H1 (cell line): ENCODE data around the gene NRL. TPM values are rescaled to one million over a fixed set of nuclear protein-coding genes. Genes with fewer than 3 reads are reported as not detected.

Experiments used
- CHD1 ChIP-seq: IDR thresholded peaks from 2 replicates; pipeline ENCODE4 v1.6.1; 2012; ENCODE audit warnings: low read depth, low read length, improper control_type of control experiment
- EZH2 ChIP-seq: fragments of 200-600 bp; sonication (generic); IDR thresholded peaks from 2 replicates; pipeline ENCODE4 v1.7.1; 2012; ENCODE audit warnings: low read depth, mild to moderate bottlenecking, moderate library complexity, low read length, inconsistent platforms; ENCODE audit not compliant: severe bottlenecking
- NANOG ChIP-seq: IDR thresholded peaks from 2 replicates; pipeline ENCODE4 v1.6.1; 2011; ENCODE audit warnings: low read length, low read depth, mild to moderate bottlenecking, inconsistent platforms; ENCODE audit not compliant: insufficient read depth, poor library complexity, severe bottlenecking
- NRF1 ChIP-seq: IDR thresholded peaks from 2 replicates; pipeline ENCODE4 v1.6.1; 2011; ENCODE audit warnings: mild to moderate bottlenecking, low read depth, low read length, improper control_type of control experiment
- SP2 ChIP-seq: IDR thresholded peaks from 2 replicates; pipeline ENCODE4 v1.6.1; 2012; ENCODE audit warnings: mild to moderate bottlenecking, low read length, inconsistent platforms
- TAF1 ChIP-seq: IDR thresholded peaks from 2 replicates; pipeline ENCODE4 v1.6.1; 2011; ENCODE audit warnings: mild to moderate bottlenecking, low read depth, low read length
- polyA plus RNA-seq, 7 experiments: library from polyadenylated mRNA; depleted of rRNA in 3 of 7; stranded (reverse) in 5 of 7; unstranded in 2 of 7; fragments of >200 nt in 5 of 7; fragments of 200-250 nt in 2 of 7; gene quantifications; 1 replicate in 5 of 7; 2 replicates in 1 of 7; 4 replicates in 1 of 7; pipeline versions ENCODE4 v1.2.1 to v1.2.3, GENCODE V29; 2011 to 2013; ENCODE audit warnings: missing spikeins in 2 of 7, mixed read lengths in 2 of 7
- total RNA-seq: library from RNA; stranded (reverse); fragmentation: NEBNext Ultra II Directional; extraction: Animal tissue kit (Norgen Biotek cat#: 25700); gene quantifications from 2 replicates; pipeline ENCODE4 v1.2.1, GENCODE V29; 2021
- TF ChIP-seq, protein P1 (sequence below): IDR thresholded peaks from 2 replicates; pipeline ENCODE4 v1.6.1; 2012; ENCODE audit warnings: inconsistent platforms
- TF ChIP-seq, protein P2 (sequence below): IDR thresholded peaks from 2 replicates; pipeline ENCODE4 v1.6.1; 2011; ENCODE audit warnings: low read length, improper control_type of control experiment

Gene NRL
- total and polyA plus RNA-seq, 2 of the 8 experiments (the other 6 are each of a cell fraction or from before 2014, with no cell fraction given) = 1.1 to 2.2 TPM

DNA sequence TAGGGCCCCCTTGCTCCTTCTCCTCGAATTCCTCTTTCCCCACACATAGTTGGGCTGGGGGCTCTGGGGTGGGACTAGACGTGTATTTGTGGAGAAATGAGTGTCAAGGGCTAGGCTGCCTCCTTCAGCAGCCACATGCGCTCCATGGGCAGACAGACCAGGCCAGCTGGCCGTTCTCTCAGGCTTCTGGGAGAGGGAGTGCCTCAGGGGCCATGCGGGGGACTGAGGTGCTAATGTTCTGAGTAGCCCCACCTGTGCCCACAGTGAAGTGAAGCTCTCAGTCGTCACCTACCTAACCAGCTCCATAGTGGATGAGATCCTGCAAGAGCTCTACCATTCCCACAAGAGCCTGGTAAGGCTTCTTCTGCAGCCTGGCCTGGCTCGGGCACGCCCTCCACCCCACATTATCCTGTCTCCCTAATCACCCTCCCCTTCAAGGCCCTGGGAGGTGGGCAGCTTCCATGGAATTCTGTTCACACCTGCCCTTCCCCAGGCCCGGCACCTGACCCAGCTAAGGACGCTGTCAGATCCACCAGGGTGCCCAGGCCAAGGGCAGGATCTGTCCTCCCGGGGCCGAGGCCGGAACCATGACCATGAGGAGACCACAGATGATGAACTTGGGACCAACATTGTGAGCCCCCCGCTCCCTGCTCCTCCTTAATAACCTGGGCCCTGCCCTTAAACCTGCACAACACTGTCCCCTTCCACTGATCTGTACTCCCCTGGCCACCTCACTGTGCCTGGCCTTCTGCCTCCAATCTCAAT, 52.4 kb downstream of the NRL start (continued):
- TF ChIP-seq CHD1 (no peak), SP2 (no peak), EZH2 (no peak), NANOG (no peak), NRF1 (no peak), TAF1 (no peak)
- TF ChIP-seq, protein P1, sequence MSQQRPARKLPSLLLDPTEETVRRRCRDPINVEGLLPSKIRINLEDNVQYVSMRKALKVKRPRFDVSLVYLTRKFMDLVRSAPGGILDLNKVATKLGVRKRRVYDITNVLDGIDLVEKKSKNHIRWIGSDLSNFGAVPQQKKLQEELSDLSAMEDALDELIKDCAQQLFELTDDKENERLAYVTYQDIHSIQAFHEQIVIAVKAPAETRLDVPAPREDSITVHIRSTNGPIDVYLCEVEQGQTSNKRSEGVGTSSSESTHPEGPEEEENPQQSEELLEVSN = no peak
- TF ChIP-seq, protein P2, sequence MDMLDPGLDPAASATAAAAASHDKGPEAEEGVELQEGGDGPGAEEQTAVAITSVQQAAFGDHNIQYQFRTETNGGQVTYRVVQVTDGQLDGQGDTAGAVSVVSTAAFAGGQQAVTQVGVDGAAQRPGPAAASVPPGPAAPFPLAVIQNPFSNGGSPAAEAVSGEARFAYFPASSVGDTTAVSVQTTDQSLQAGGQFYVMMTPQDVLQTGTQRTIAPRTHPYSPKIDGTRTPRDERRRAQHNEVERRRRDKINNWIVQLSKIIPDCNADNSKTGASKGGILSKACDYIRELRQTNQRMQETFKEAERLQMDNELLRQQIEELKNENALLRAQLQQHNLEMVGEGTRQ = no peak
- TF ChIP-seq, all 59 proteins: peak for 0
